ENCODE measurements around the gene PTPRK.

PTPRK gene

DNA sequence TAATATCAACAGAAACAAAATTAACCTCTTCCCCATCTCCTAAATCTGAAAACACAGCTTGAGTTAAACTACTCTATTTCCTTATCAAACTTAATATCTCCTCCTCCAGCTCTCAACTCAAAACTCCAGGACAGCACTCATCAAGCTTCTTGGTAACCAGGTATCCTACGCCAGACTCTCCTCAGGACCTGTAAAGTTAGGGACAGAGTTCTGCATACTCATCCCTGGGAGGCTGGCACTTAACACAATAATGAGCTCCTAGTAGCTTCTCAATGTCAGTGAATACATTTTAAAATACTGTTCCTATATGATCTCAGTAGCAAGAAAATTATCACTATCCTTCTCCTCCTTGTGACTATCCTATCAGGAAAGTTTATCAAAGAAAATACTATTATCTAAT, 240.3 kb downstream of the PTPRK start:
- no peaks in the 10 kb centered on the region for H3K79me2 ChIP-seq (ENCODE audit: control insufficient read depth, insufficient read depth, low read length, poor library complexity)
- no peak overlapping the region for H2BK12ac ChIP-seq (ENCODE audit: low read length)
- no peak overlapping the region for H3K23ac ChIP-seq (ENCODE audit: low read length)
- H3K9me3 ChIP-seq (ENCODE audit: insufficient read depth, low read depth, low read length) = no peaks in the 10 kb centered on the region
- H2BK5ac ChIP-seq (ENCODE audit: low read depth, low read length, poor library complexity) = no peak overlapping the region
- no peak overlapping the region for H2AK5ac ChIP-seq (ENCODE audit: low read length)
- no peak overlapping the region for H3K27ac ChIP-seq (ENCODE audit: low read depth, low read length)
- no peak overlapping the region for H2AFZ ChIP-seq (ENCODE audit: insufficient read depth, low read length, poor library complexity)
- H4K12ac ChIP-seq (ENCODE audit: low read depth, low read length) = no peak overlapping the region
- H3K4me3 ChIP-seq (ENCODE audit: low read depth, low read length) = no peak overlapping the region
- H4K8ac ChIP-seq (ENCODE audit: low read depth, low read length) = no peak overlapping the region
- H3K4ac ChIP-seq (ENCODE audit: low read depth, low read length) = no peak overlapping the region
- H3K36me3 ChIP-seq (ENCODE audit: control insufficient read depth in 1 of 2, insufficient read depth in 2 of 2, low read length in 2 of 2) = no peaks in the 10 kb centered on the region
- no peaks in the 10 kb centered on the region for H3K79me1 ChIP-seq (ENCODE audit: low read length)
- no peak overlapping the region for H3K4me2 ChIP-seq (ENCODE audit: low read length)
- no peak for DNase-seq
- H3K18ac ChIP-seq (ENCODE audit: low read length) = no peak overlapping the region
- H3K14ac ChIP-seq (ENCODE audit: low read length) = no peak overlapping the region
- no peaks in the 10 kb centered on the region for H3K27me3 ChIP-seq (ENCODE audit: insufficient read depth, low read length)
- H3K9ac ChIP-seq (ENCODE audit: low read length) = no peak overlapping the region
- no peak overlapping the region for H2BK120ac ChIP-seq (ENCODE audit: insufficient read depth, low read length, poor library complexity)
- whole genome bisulfite sequencing (ENCODE audit: extremely low coverage, insufficient coverage, insufficient read length) = no CpG with 5 or more reads among the region's 1 CpG
- H3K4me1 ChIP-seq (ENCODE audit: control insufficient read depth in 1 of 2, insufficient read depth in 2 of 2, low read length in 2 of 2) = peaks cover 0 to 4% of the 10 kb centered on the region in 2 experiments
- no peak overlapping the region for H4K91ac ChIP-seq (ENCODE audit: low read depth, low read length)

- peaks cover 0 to 4% of the 10 kb centered on the region in 2 experiments for H3K4me1 ChIP-seq (ENCODE audit: control insufficient read depth in 1 of 2, insufficient read depth in 2 of 2, low read length in 2 of 2)
- no peak for DNase-seq
- no peak overlapping the region for H3K14ac ChIP-seq (ENCODE audit: low read length)
- no peak overlapping the region for H4K91ac ChIP-seq (ENCODE audit: low read depth, low read length)
- no peaks in the 10 kb centered on the region for H3K79me1 ChIP-seq (ENCODE audit: low read length)
- no peak overlapping the region for H3K4me3 ChIP-seq (ENCODE audit: low read depth, low read length)
- no peaks in the 10 kb centered on the region for H3K79me2 ChIP-seq (ENCODE audit: control insufficient read depth, insufficient read depth, low read length, poor library complexity)
- no peak overlapping the region for H2AFZ ChIP-seq (ENCODE audit: insufficient read depth, low read length, poor library complexity)
- no peak overlapping the region for H4K12ac ChIP-seq (ENCODE audit: low read depth, low read length)
- no peak overlapping the region for H3K4ac ChIP-seq (ENCODE audit: low read depth, low read length)
- H3K9ac ChIP-seq (ENCODE audit: low read length) = no peak overlapping the region
- H3K4me2 ChIP-seq (ENCODE audit: low read length) = no peak overlapping the region
- no peak overlapping the region for H3K23ac ChIP-seq (ENCODE audit: low read length)
- no peak overlapping the region for H4K8ac ChIP-seq (ENCODE audit: low read depth, low read length)
- H3K27me3 ChIP-seq (ENCODE audit: insufficient read depth, low read length) = no peaks in the 10 kb centered on the region
- no peaks in the 10 kb centered on the region for H3K9me3 ChIP-seq (ENCODE audit: insufficient read depth, low read depth, low read length)
- H3K18ac ChIP-seq (ENCODE audit: low read length) = no peak overlapping the region
- no peak overlapping the region for H2BK120ac ChIP-seq (ENCODE audit: insufficient read depth, low read length, poor library complexity)
- no peak overlapping the region for H2AK5ac ChIP-seq (ENCODE audit: low read length)
- no peaks in the 10 kb centered on the region for H3K36me3 ChIP-seq (ENCODE audit: control insufficient read depth in 1 of 2, insufficient read depth in 2 of 2, low read length in 2 of 2)
- H2BK5ac ChIP-seq (ENCODE audit: low read depth, low read length, poor library complexity) = no peak overlapping the region
- no peak overlapping the region for H3K27ac ChIP-seq (ENCODE audit: low read depth, low read length)
- no CpG with 5 or more reads among the region's 1 CpG for WGBS (ENCODE audit: extremely low coverage, insufficient coverage, insufficient read length)
- H2BK12ac ChIP-seq (ENCODE audit: low read length) = no peak overlapping the region
Measured at GRCh38 chr6:128278836-128279235, 241.6 kb downstream of the PTPRK start.

DNA sequence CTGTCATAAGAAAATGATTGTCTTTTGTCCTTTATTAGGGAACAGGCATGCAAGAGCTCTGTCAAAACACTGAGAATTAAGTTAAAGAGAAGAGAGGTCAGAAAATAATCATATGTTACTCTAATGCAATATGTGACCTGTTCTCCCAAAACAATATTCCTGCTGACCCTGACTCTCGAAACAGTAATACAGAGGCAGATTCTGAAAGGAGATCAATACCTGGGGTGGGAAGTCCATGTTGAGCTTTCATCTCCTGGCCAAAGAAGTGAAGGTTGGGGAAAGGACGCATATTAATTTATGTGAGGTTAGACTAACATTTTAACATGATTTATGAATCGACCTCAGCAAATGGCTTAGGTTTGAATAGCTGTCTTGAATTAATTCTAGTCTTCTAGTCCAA, 243.0 kb downstream of the PTPRK start:
- Histone ChIP-seq H3K4me3 (ENCODE audit: low read depth, low read length) (no peak overlapping the region), H2BK12ac (ENCODE audit: low read length) (no peak overlapping the region), H4K91ac (ENCODE audit: low read depth, low read length) (no peak overlapping the region), H3K36me3 (ENCODE audit: control insufficient read depth in 1 of 2, insufficient read depth in 2 of 2, low read length in 2 of 2) (no peaks in the 10 kb centered on the region), H3K23ac (ENCODE audit: low read length) (no peak overlapping the region), H3K27ac (ENCODE audit: low read depth, low read length) (no peak overlapping the region), H3K18ac (ENCODE audit: low read length) (no peak overlapping the region), H3K4ac (ENCODE audit: low read depth, low read length) (no peak overlapping the region), H3K79me2 (ENCODE audit: control insufficient read depth, insufficient read depth, low read length, poor library complexity) (no peaks in the 10 kb centered on the region), H3K14ac (ENCODE audit: low read length) (no peak overlapping the region), H2AFZ (ENCODE audit: insufficient read depth, low read length, poor library complexity) (no peak overlapping the region), H2AK5ac (ENCODE audit: low read length) (no peak overlapping the region), H2BK5ac (ENCODE audit: low read depth, low read length, poor library complexity) (no peak overlapping the region), H3K4me2 (ENCODE audit: low read length) (no peak overlapping the region), H2BK120ac (ENCODE audit: insufficient read depth, low read length, poor library complexity) (no peak overlapping the region), H3K9ac (ENCODE audit: low read length) (no peak overlapping the region), H3K27me3 (ENCODE audit: insufficient read depth, low read length) (no peaks in the 10 kb centered on the region), H3K79me1 (ENCODE audit: low read length) (no peaks in the 10 kb centered on the region), H4K8ac (ENCODE audit: low read depth, low read length) (no peak overlapping the region), H3K9me3 (ENCODE audit: insufficient read depth, low read depth, low read length) (no peaks in the 10 kb centered on the region), H4K12ac (ENCODE audit: low read depth, low read length) (no peak overlapping the region), H3K4me1 (ENCODE audit: control insufficient read depth in 1 of 2, insufficient read depth in 2 of 2, low read length in 2 of 2) (peaks cover 0 to 2% of the 10 kb centered on the region in 2 experiments)
- no CpG with 5 or more reads among the region's 3 CpGs for WGBS (ENCODE audit: extremely low coverage, insufficient coverage, insufficient read length)
- no peak for DNase-seq

DNA sequence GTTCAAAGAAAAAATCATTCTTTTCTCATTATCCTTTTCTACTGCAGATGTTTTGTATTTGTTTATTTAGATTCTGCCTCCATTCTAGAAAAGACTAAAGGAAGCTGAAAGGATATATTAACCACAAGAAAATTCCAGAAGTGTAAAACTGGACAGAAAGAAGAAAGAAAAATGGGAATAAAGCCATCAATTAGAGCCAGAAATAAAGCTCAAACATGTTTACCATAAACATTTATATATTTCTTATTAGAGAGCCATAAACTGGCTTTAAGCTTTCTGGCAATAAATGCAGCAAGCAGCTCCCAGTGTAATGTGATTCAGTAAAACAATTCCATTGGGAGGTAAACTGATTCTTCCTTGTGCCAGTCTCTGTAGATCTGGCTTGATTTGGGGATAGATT, 244.1 kb downstream of the PTPRK start:
- H3K9ac ChIP-seq (ENCODE audit: low read length) = no peak overlapping the region
- no peak overlapping the region for H3K27ac ChIP-seq (ENCODE audit: low read depth, low read length)
- H3K79me1 ChIP-seq (ENCODE audit: low read length) = no peaks in the 10 kb centered on the region
- H3K9me3 ChIP-seq (ENCODE audit: insufficient read depth, low read depth, low read length) = no peaks in the 10 kb centered on the region
- H4K91ac ChIP-seq (ENCODE audit: low read depth, low read length) = no peak overlapping the region
- no peak overlapping the region for H2BK12ac ChIP-seq (ENCODE audit: low read length)
- no peak overlapping the region for H4K8ac ChIP-seq (ENCODE audit: low read depth, low read length)
- no peak overlapping the region for H2BK5ac ChIP-seq (ENCODE audit: low read depth, low read length, poor library complexity)
- peaks cover 0 to 2% of the 10 kb centered on the region in 2 experiments for H3K4me1 ChIP-seq (ENCODE audit: control insufficient read depth in 1 of 2, insufficient read depth in 2 of 2, low read length in 2 of 2)
- no peak overlapping the region for H4K12ac ChIP-seq (ENCODE audit: low read depth, low read length)
- no peaks in the 10 kb centered on the region for H3K79me2 ChIP-seq (ENCODE audit: control insufficient read depth, insufficient read depth, low read length, poor library complexity)
- H3K4ac ChIP-seq (ENCODE audit: low read depth, low read length) = no peak overlapping the region
- no peak overlapping the region for H3K23ac ChIP-seq (ENCODE audit: low read length)
- no peak overlapping the region for H3K4me3 ChIP-seq (ENCODE audit: low read depth, low read length)
- H3K27me3 ChIP-seq (ENCODE audit: insufficient read depth, low read length) = no peaks in the 10 kb centered on the region
- no peak overlapping the region for H3K4me2 ChIP-seq (ENCODE audit: low read length)
- no peak overlapping the region for H3K14ac ChIP-seq (ENCODE audit: low read length)
- no peaks in the 10 kb centered on the region for H3K36me3 ChIP-seq (ENCODE audit: control insufficient read depth in 1 of 2, insufficient read depth in 2 of 2, low read length in 2 of 2)
- DNase-seq = no peak
- H2AFZ ChIP-seq (ENCODE audit: insufficient read depth, low read length, poor library complexity) = no peak overlapping the region
- H2BK120ac ChIP-seq (ENCODE audit: insufficient read depth, low read length, poor library complexity) = no peak overlapping the region
- no peak overlapping the region for H3K18ac ChIP-seq (ENCODE audit: low read length)
- H2AK5ac ChIP-seq (ENCODE audit: low read length) = no peak overlapping the region

DNA sequence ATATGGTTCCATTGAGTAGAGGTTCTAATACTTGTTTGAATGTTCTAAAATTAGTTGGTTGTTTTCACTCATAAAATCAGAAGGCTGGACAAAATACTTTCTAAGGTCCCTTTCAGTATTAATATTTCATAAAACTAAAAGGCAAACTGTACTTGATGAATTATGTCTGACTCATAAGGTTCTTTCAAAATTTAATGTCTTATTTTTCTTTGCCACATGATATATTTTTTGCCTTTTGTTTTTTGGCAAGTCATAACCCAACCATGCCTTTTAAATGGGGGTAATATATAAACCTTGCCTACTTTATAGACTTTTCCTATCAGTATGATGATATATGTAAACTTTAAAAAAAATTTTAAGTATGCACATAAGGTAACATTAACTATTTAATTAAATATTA, 244.7 kb downstream of the PTPRK start:
- Histone ChIP-seq H3K36me3 (ENCODE audit: control insufficient read depth in 1 of 2, insufficient read depth in 2 of 2, low read length in 2 of 2) (no peaks in the 10 kb centered on the region), H3K4me3 (ENCODE audit: low read depth, low read length) (no peak overlapping the region), H4K12ac (ENCODE audit: low read depth, low read length) (no peak overlapping the region), H3K14ac (ENCODE audit: low read length) (no peak overlapping the region), H4K8ac (ENCODE audit: low read depth, low read length) (no peak overlapping the region), H3K79me2 (ENCODE audit: control insufficient read depth, insufficient read depth, low read length, poor library complexity) (no peaks in the 10 kb centered on the region), H2AFZ (ENCODE audit: insufficient read depth, low read length, poor library complexity) (no peak overlapping the region), H2BK5ac (ENCODE audit: low read depth, low read length, poor library complexity) (no peak overlapping the region), H3K4ac (ENCODE audit: low read depth, low read length) (no peak overlapping the region), H3K9ac (ENCODE audit: low read length) (no peak overlapping the region), H3K79me1 (ENCODE audit: low read length) (no peaks in the 10 kb centered on the region), H2BK120ac (ENCODE audit: insufficient read depth, low read length, poor library complexity) (no peak overlapping the region), H3K18ac (ENCODE audit: low read length) (no peak overlapping the region), H3K4me1 (ENCODE audit: control insufficient read depth in 1 of 2, insufficient read depth in 2 of 2, low read length in 2 of 2) (no peaks in the 10 kb centered on the region), H3K27ac (ENCODE audit: low read depth, low read length) (no peak overlapping the region), H3K23ac (ENCODE audit: low read length) (no peak overlapping the region), H2AK5ac (ENCODE audit: low read length) (no peak overlapping the region), H3K4me2 (ENCODE audit: low read length) (no peak overlapping the region), H2BK12ac (ENCODE audit: low read length) (no peak overlapping the region), H4K91ac (ENCODE audit: low read depth, low read length) (no peak overlapping the region), H3K27me3 (ENCODE audit: insufficient read depth, low read length) (no peaks in the 10 kb centered on the region), H3K9me3 (ENCODE audit: insufficient read depth, low read depth, low read length) (no peaks in the 10 kb centered on the region)
- DNase-seq = no peak
